Lower lobe of right lung (tissue), 2 donors: ENCODE data around the gene CEACAM21. TPM values are rescaled to one million over a fixed set of nuclear protein-coding genes. Genes with fewer than 3 reads are reported as not detected.

Experiments
- ATAC-seq, 2 donors: fragments of 200-7000 bp; cut with Tn5 transposase; one replicate each; pipeline ENCODE4 v1.9.1; 2020 to 2022; ENCODE audit warnings: mild to moderate bottlenecking in 2 of 2, moderate library complexity in 2 of 2
- DNase-seq: peaks from one replicate; pipeline ENCODE4 v3.0.0-alpha.2; 2020
- H3K27ac ChIP-seq: fragments of 200-600 bp; one replicate; pipeline ENCODE4 v1.8.0; 2022
- H3K27me3 ChIP-seq: fragments of 200-600 bp; one replicate; pipeline ENCODE4 v1.8.0; 2022; ENCODE audit warnings: low read depth
- H3K36me3 ChIP-seq: fragments of 200-600 bp; one replicate; pipeline ENCODE4 v1.8.0; 2022; ENCODE audit warnings: mild to moderate bottlenecking
- H3K4me1 ChIP-seq: fragments of 200-600 bp; one replicate; pipeline ENCODE4 v1.8.0; 2022
- H3K4me3 ChIP-seq: fragments of 200-600 bp; one replicate; pipeline ENCODE4 v1.8.0; 2022; ENCODE audit warnings: mild to moderate bottlenecking
- H3K9me3 ChIP-seq: fragments of 200-600 bp; one replicate; pipeline ENCODE4 v1.8.0; 2022
- intact Hi-C: fragments of 100-400 bp; cut with DNase I; formaldehyde crosslinking; loops from one replicate; pipeline ENCODE4 v1.11.0; 2022
- total RNA-seq: library from RNA; stranded (reverse); fragmentation: NEBNext Ultra II Directional; extraction: Animal tissue kit (Norgen Biotek cat#: 25700); gene quantifications from one replicate; pipeline ENCODE4 v1.2.1, GENCODE V29; 2021
- TF ChIP-seq, protein P1 (sequence below): fragments of 200-600 bp; IDR thresholded peaks from one replicate; pipeline ENCODE4 v1.8.0; 2022; ENCODE audit warnings: antibody characterized with exemption, mild to moderate bottlenecking
- donor health status: DM: no; HTN: yes; CAD: no; lungs with severe emphysema.

CEACAM21 gene
- total RNA-seq, 1 donor from 2014 or later = 28.8 TPM

DNA sequence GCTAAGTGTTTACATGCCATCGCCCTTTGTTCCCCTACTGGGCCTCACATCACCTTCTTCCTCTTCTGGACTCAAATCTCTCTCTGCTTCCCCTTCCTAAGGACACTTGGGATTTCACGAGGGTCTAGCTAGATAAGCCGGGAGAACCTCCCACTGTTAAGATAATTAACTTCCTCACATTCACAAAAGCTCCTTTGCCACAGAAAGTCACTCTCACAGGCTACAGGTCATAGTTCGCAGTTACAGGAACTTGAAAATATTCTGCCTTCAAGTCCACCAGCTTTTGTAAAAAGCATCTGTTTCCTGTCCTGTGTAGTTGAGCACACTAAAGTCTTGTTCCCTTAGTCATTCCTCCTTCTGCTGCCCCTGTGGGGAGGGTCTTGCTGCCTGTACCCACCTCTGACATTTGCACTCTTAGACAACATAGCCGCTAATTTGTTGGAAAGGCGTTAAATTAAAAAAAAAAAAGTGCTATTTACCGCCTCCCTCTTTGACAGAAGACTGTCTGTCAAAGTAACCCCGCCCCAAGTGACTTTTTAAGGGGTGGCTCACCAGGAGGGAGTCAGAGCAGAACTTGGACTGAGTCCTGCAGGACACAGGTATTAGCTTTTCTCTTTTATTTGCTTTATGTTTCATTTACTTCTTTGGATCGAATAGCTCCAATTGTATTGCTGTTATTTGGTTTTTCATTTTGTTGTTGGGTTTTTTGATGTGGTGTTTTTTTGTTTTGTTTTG, 26.8 kb upstream of the CEACAM21 start:
- TF ChIP-seq, protein P1, sequence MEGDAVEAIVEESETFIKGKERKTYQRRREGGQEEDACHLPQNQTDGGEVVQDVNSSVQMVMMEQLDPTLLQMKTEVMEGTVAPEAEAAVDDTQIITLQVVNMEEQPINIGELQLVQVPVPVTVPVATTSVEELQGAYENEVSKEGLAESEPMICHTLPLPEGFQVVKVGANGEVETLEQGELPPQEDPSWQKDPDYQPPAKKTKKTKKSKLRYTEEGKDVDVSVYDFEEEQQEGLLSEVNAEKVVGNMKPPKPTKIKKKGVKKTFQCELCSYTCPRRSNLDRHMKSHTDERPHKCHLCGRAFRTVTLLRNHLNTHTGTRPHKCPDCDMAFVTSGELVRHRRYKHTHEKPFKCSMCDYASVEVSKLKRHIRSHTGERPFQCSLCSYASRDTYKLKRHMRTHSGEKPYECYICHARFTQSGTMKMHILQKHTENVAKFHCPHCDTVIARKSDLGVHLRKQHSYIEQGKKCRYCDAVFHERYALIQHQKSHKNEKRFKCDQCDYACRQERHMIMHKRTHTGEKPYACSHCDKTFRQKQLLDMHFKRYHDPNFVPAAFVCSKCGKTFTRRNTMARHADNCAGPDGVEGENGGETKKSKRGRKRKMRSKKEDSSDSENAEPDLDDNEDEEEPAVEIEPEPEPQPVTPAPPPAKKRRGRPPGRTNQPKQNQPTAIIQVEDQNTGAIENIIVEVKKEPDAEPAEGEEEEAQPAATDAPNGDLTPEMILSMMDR = no peak
- peak overlapping the region; percentile 79 for H3K27ac ChIP-seq
- H3K27me3 ChIP-seq = no peaks in the 10 kb centered on the region
- H3K9me3 ChIP-seq = no peaks in the 10 kb centered on the region
- peak; percentile 62 to 64 for ATAC-seq
- peaks cover 47% of the 10 kb centered on the region for H3K4me1 ChIP-seq
- DNase-seq = no peak
- intact Hi-C loops = no loop called here
- no peaks in the 10 kb centered on the region for H3K36me3 ChIP-seq
- H3K4me3 ChIP-seq = peak overlapping the region; percentile 46

DNA sequence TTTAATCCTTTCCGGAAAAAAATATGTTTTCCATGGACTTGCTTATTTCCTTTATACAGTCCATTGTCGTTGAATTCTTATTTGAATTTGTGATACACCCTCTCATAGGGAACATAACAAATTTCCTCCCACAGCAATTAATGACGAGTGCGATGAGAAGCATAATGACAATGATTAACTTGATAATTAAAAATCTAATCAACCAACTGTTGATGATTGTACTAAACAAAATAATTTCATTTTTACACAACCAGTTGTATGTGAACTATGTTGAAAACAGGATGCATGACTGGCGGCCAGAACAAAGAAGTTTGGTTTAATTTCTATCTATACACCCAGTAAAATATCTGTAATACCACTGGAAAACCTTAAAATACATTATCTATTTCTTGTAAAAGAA, 26.1 kb upstream of the CEACAM21 start:
- ATAC-seq (no peak), DNase-seq (no peak)
- peak overlapping the region; percentile 79 for H3K27ac ChIP-seq
- TF ChIP-seq, protein P1 = no peak
- H3K4me3 ChIP-seq = peak overlapping the region; percentile 46
- H3K4me1 ChIP-seq = peaks cover 47% of the 10 kb centered on the region
- no peaks in the 10 kb centered on the region for H3K36me3 ChIP-seq
- no peaks in the 10 kb centered on the region for H3K9me3 ChIP-seq
- no peaks in the 10 kb centered on the region for H3K27me3 ChIP-seq
- intact Hi-C loops = no loop called here

DNA sequence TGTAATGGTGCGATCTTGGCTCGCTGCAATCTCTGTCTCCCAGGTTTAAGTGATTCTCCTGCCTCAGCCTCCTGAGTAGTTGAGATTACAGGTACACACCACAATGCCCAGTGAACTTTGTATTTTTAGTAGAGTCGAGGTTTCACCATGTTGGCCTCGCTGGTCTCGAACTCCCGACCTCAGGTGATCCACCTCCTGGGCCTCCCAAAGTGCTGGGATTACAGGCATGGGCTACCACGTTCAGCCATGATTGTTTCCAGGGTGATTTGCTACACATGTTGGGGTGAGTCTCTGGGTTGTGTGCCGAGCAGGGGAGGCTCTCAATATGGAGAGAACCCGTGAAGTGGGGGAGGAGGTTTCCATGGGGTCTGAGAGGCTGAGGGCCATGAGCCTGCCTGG, 24.8 kb upstream of the CEACAM21 start:
- peak overlapping the region; percentile 46 for H3K4me3 ChIP-seq
- H3K4me1 ChIP-seq = peaks cover 43% of the 10 kb centered on the region

DNA sequence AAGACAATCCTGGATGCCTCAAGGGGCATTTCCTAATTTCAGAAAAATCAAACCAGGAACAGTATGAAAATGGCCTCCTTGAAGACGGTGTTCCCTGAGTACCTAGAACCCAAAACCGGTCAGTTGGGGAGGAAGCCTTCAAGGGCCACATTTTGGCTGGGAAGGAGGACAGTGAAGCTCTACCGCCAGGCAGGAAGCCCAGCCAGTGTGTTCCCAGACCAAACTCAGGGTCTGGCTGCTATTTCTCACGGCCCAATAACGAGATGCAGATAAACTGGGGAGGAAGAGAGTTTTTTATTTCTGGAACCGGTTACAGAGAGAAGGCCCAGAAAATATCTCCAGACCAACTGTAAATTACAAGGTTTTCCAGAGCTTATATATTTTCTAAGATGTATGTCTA, 24.3 kb upstream of the CEACAM21 start:
- DNase-seq (no peak), ATAC-seq (no peak)
- Histone ChIP-seq H3K4me1 (peaks cover 42% of the 10 kb centered on the region), H3K27me3 (no peaks in the 10 kb centered on the region), H3K9me3 (no peaks in the 10 kb centered on the region), H3K4me3 (peak overlapping the region; percentile 46), H3K27ac (peak overlapping the region; percentile 20), H3K36me3 (no peaks in the 10 kb centered on the region)
- TF ChIP-seq, protein P1 = no peak
- intact Hi-C loops = no loop called here

More for the DNA sequence above, 24.8 kb upstream of the CEACAM21 start:
- TF ChIP-seq, protein P1 = no peak
- Histone ChIP-seq H3K9me3 (no peaks in the 10 kb centered on the region), H3K36me3 (no peaks in the 10 kb centered on the region), H3K27me3 (no peaks in the 10 kb centered on the region), H3K27ac (no peak overlapping the region)
- intact Hi-C loops = no loop called here
- DNase-seq = no peak
- no peak for ATAC-seq

DNA sequence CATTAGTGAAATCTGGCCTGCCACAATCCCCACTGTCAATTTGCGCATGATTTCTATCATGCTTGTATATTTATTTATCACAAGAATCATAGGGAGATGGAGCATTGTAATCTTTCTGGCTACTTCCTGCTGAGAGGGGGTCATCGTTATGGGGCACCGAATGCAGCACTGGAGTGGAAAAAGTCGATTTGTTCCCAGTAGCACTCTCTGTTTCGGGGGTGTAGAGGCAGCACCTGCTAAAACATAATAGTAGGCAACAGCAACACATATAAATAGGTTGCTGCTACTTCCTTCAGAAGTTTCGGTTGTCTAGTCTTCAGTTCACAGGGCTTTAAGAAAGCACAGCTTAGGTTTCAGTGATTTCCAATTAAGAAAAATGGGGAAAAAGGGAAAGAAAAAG, 23.4 kb upstream of the CEACAM21 start:
- peak overlapping the region; percentile 46 for H3K4me3 ChIP-seq
- TF ChIP-seq, protein P1 = no peak
- ATAC-seq (no peak), DNase-seq (no peak)
- no peaks in the 10 kb centered on the region for H3K9me3 ChIP-seq
- H3K27me3 ChIP-seq = no peaks in the 10 kb centered on the region
- H3K4me1 ChIP-seq = peaks cover 36% of the 10 kb centered on the region
- H3K27ac ChIP-seq = no peak overlapping the region
- intact Hi-C loops = no loop called here
- H3K36me3 ChIP-seq = no peaks in the 10 kb centered on the region
